ENCODE results near the gene GTF3C1.

The GTF3C1 gene

GRCh38 chr16:27424772-27425498 lies 124.8 kb downstream of the GTF3C1 start:
- DNase-seq = no peak

GRCh38 chr16:27421961-27422740 lies 127.6 kb downstream of the GTF3C1 start:
- DNase-seq = no peak

- DNase-seq = no peak
These were observed 132.6 kb downstream of the GTF3C1 start for GRCh38 chr16:27417047-27417671.

- DNase-seq = no peak
These were observed 134.8 kb downstream of the GTF3C1 start for GRCh38 chr16:27414788-27415431.

DNA sequence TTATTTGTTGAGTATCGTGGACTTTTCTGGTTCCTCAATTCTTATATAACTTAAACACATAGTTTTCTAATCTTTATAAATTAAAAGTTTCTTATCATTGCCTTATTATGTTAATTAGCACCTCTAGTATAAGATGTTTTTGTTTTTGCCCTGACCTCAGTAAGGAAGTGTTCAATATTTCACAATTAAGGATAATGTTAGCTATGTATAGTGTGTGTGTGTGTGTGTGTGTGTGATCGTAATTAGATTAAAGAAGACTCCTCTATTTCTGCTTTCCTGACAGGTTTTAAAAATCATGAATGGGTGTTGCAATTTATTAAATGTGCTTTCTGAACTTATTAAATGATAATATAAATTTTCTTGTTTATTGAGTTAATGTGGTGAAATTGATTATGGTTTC lies 135.8 kb downstream of the GTF3C1 start:
- DNase-seq = no peak

DNA sequence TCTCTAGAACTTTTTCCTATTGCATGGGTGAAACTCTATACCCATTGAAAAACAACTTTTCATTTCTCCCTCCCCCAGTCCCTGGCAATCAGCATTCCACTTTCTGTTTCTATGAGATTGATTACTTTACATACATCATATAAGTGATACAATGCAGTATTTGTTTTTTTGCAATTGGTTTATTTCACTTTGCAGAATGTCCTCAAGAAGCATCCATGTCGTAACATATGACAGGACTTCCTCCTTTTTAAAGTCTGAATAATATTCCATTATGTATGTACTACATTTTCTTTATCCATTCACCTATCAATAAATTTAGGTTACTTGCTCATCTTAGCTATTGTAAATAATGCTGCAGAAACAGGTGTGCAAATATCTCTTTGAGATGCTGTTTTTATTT lies 139.0 kb downstream of the GTF3C1 start:
- no peak for DNase-seq

All from NCI-H2081 (cell line).